GM21619 (cell line): ENCODE measurements around the gene ARHGEF12.
A peak's percentile ranks its signal among the peaks of the same experiment; 100 is the strongest.

Experiments used
- ATAC-seq: cut with Tn5 transposase; IDR thresholded peaks from one replicate; pipeline ENCODE4 v1.9.1; 2021; ENCODE audit not compliant: unreplicated experiment

Gene ARHGEF12

DNA sequence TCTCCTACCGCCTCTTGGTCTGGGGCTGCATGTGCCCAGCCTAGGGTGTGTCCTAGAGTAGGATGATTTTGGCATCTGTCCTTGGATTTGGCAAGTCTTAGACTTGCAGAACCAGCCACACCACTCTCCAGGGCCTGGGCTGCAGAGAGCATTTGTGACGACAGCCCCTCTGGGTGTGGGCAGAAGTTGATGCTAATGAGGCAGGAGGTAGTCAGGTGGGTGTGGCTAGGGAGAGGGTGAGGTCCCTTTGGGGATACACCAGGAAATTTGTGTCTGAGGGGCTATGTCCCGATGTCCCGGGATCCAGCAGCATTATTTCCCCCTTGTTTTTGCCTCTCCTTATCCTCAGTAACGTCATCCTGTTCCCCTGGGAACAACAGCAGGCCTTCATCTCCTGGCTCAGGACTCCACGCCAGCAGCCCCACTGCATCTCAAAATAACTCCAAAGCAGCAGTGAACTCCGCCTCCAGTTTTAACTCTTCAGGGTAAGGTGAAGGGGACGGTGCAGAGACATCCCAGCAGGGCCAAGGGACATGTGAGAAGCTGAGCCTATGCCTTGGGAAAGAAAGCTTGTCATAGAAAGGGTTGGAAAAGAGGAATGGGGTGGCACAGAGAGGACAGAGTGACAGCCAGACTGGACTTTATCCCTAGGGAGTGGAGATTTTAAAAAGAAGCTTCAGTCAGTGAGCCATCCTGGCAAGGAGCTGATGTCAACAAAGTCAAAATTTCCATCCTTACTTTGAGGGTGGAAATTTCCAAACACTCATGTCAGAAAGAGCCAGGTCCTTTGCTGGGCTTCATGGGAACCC lies 19.1 kb upstream of the ARHGEF12 start:
- no peak for ATAC-seq

DNA sequence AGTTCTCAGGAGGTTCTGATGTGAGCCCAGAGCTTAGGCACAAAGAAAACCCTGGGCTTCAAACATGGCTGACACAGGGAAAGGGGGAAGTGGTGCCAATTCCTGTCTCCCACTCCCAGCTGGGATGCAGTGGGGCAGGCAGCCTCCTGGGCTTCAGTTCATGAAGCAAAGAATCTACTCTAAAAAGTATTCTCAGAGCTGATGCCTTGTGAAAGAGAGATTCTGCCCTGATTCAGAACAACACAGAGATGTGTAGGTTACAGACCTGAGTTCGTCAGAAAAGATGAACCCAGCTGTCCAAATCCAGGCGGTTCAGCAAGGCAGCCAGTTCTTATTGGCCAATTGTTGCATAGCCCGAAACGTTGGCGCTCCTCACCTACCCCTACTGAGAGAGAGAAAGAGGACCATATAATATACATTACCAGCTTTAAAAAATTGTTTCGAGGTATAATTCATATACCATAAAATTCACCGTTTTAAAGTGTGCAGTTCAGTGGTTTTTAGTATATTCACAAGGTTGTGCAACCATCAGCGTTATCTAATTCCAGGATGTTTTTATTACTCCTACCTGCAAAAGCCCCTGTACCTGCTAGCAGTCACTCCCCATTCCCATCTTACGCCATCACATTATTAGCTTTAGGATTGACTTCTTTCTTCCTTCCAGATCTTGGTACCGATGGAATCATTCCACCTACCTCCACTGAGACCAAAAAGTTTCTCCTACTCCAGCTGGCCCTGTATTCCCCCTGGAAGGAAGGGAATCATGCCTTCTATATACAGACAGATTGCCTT lies 18.3 kb upstream of the ARHGEF12 start:
- ATAC-seq = no peak

DNA sequence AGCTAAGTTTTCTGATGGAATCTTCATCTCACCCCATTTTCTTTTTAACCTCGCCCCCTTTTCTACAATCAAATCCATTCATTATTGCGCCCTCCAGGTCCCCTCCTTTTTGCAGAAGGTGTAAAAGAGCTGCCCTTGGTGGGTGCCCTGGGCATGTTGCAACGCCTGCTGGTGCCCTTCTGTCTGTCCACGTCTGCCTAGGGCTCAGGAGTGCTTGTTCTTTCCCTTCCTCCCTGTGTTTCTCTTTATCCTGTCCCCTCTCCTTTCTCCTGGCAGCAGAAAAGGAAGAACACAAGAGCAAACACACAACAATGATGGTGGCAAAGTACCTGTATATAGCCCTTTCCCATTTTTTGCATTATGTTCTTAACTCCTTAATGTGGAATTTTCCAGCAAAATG lies 17.3 kb upstream of the ARHGEF12 start:
- no peak for ATAC-seq

DNA sequence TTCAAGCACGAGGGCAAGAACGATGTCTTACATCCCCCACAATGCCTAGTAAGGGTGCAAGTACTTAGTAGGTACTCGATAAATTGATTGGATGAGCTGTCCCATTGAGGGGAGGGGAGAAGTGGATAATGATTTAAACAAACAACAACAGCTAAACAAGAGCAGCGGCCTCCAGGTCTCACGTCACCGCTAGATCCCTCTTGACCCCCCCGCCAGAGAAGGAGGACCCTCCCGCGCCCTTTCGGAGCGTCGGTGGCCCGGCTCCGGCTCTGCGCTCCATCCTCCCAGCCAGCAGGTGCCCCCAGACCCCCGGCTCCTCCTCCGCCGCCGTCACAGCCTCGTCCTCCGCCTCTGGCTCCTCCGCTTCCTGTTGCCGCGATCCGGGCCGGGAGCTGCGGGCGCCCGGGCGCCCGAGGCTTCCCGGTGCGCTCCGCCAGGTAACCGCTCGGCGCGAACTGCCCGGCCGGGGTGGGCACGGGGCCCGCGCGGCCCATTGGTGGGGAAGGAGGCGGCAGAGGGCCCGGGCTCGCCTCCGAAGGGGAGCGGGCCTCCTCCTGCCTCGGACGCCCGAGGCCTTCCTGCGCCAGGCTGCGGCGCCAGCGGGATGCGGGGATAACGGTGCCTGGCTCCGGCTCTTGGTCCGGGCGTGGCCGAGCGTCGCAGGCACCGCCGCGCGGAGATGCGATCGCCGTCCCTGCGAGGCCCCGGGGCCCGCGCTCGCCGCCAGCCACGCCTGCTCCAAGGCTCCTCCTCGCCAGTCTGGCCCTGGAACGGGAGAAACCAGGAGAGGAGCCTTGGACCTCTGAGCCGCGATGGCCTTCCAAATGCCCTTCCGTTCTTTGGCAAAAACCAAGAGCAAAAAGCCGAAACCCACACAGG lies 11.0 kb upstream of the ARHGEF12 start, which contains the start of gene TLCD5:
TSS of gene TLCD5 (plus strand) at position 368 of the 879 bp plus-strand sequence. CDS start 2,143 bp downstream, outside the sequence.
- ATAC-seq = peak; percentile 73

DNA sequence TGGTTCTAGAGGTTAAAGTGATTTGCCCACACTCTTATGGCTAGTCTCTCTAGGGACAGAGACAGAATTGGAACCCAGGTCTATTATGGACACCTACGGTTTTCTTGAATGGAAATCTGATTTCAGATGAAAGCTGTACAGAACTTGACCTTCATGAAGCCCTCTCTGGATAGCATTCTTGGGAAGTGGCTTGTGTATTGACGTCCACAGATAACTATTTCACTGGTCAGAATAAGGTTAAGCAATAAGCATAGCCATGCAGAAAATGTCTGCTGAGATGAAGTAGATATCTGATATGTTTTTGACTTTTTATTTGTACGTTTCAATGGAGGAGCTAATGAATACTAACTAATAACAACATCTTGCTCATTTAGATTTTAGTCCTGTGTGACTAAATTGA lies 10.0 kb upstream of the ARHGEF12 start:
- no peak for ATAC-seq

DNA sequence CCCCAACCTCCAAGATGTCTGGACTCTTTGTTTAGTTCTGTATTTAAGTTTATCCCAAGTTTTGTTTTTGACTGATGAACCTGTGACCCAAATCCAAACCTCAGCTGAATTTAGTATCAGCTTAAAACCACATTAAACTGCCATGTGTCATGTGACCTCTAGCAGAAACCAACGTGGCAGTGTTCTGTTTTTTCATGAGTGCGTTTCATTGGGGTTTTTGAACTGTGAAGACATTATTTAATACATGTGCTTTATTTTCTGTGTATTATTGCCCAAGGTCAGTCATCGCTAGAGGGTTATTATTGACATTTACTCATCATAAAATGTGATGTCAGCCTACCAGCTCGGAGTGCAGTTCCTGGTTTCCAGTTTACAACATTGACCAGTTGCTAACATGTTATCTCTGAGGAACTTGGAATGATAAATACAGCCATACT lies 9.3 kb upstream of the ARHGEF12 start:
- no peak for ATAC-seq

DNA sequence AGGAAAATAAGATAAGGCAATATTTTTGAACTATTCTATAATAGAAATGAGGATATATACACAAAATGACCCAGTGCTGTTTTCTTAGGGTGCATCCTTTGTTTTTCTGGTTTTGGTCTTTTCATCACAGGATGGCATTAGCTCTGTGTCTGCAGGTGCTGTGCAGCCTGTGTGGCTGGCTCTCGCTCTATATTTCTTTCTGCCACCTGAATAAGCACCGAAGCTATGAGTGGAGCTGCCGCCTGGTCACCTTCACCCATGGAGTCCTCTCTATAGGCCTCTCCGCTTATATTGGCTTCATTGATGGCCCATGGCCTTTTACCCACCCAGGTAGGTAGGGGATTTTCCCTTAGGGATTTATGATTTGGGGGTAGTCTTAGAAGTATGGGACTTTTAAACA lies 8.9 kb upstream of the ARHGEF12 start:
- ATAC-seq = no peak

DNA sequence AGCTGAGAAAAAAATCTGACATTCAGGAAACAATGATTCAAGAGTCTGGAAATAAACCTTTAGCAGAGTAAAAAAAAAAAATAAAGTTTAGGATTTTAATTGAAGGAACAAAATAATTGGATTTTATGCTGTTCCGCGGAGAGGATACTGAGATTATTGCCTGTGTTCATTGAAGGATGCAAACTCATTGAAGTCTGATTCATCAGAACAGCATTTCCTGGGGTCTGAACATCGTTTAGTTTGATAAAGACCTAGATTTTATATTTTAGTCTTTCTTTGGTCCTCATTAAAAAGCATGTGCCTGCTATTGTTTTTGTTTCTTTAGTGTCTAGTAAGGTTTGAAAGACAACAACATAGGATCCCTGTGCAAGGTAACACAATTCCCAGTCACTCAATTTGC lies 6.7 kb upstream of the ARHGEF12 start:
- no peak for ATAC-seq

DNA sequence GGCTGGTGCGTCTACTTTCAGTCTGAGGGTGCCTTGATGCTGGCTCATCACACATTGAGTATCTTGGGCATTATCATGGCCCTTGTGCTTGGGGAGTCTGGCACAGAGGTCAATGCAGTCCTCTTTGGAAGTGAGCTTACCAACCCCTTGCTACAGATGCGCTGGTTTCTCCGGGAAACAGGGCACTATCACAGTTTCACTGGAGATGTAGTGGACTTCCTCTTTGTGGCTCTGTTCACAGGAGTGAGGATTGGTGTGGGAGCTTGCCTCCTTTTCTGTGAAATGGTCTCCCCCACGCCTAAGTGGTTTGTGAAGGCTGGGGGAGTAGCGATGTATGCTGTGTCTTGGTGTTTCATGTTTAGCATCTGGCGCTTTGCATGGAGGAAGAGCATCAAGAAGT lies 6.2 kb upstream of the ARHGEF12 start:
- ATAC-seq = no peak

DNA sequence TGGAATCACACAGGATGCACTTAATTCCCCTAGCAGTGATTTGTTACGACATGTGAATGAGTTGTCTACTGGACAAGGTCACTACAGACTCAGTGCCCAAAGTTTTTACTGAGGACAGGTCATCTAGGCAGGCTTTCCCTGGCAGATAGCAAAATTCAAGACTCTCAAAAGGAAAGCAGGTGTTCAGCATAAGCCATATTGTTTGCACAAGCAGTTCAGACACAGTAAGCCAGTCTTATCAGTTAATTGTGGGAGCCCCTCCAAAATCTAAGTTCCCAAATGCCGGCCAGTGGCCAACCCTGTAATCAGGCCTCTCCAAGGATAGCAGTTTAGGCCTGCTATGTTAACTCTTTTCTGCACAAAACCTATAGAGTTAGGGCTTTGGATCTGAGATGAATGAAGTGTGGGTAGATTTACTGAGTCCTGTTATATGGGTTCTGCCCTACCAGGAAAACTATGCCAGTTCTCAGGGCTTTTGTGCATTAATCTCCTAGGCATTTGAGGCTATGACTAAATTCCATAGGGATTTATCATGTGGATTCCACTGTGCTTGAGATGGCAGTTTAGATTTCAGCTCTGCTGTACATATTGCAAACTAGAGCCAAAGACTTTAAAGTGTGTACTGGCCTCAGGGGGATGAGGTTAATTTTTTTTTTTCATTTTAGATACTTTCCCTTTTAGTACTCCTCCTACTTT lies 4.8 kb upstream of the ARHGEF12 start:
- ATAC-seq = no peak

DNA sequence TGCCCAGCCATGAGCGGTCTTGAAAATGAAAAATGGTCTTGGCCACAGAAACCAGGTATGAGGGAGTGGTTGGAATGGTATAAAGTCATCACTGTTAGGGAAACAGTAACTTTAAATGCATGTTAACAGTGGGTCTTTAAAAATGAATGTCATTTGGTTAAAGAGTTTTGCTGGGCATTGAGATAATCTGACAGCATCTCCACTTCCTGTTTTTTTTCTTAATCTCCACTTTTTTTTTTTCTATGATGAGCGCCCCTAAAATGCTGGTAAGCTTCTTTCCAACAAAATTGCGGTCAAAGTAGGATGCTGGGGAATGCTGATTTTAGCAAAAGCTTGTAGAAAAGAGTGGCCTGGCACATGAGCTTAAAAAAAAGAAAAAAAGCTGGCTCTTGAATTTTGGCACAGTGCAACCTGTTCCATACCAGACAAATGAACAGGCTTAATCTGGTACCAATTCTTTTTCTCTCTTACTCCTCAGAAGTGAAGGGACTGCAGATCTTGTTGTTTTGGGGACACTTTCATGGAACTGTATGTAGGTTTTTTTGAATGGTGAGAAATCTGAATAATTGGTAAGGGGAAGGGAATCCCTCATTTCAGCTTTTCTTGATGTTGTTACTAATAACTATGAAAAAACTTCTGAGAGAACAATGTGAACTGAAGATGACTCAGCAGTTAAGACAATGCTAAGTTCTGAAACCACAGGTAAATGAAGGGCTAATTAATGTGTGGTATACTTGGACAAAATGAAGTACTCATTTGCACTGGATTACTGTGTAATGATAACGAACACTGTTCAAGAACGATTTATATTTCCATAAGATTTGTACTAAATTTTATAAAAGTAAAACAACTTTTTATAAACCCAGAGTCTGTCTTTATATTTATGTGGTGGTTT lies 3.1 kb upstream of the ARHGEF12 start:
- no peak for ATAC-seq

DNA sequence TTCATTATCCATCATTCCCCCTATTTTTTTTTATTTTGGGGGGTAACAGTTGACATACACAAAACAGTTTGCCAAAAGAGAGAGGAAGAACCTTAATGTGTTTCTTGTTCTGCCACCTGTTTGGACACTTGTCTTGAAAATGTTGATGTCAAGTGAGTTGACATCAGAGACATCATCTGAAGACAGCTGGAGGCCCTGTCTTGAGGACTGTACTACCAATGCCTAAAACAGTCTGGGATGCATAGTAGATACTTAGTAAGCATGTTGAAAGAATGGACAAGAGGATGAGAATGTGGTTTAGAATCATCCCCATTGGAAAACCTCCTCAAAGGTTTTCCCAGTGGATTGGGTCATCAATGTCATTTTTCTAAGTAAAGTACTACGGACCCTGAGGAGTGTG lies 2.4 kb upstream of the ARHGEF12 start:
- no peak for ATAC-seq

DNA sequence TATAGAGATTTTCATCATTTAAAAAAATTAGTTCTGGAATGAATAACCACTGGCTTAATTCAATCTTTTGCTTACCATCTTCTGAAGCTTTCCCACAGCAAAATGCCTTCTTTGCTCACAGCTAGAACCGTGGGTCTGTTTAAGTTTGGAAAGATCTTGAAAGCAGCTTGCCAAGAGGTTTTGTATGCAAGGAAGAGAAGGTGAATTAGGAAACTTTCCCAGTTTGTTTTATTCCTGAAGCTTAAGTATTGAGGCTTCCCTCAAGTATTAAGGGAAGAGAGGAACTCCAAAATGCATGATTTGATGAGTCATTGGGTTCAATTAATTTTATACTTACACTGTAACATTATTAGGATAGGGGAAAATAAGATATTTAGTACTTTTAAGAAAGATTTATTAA lies 1.9 kb upstream of the ARHGEF12 start:
- ATAC-seq = no peak

DNA sequence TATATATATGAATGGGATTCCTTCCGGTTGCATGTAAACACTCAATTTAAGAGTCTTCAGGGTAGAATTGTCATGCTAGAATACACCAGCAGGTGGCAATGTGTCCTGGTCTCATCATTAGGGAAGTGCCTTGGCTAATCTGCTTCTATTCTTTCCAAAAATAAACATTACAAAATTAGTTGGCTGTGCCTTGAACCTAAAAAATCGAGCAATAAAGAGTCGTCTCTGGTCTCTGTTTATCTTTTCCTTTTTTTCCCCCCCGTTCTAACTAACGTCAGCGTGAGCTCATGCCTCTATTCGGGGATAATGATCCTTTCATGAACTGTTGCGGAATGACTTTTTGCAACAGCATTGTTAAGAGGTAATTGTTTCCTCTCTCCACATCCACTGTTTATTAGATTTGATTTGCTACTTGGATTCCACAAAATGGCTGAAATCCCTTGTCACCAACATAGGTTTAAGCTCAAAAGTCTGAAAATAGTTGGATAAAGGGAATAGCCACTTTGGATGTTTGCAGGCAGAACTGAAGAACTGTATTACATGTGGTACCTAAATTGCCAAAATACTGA lies 1.2 kb upstream of the ARHGEF12 start:
- no peak for ATAC-seq

DNA sequence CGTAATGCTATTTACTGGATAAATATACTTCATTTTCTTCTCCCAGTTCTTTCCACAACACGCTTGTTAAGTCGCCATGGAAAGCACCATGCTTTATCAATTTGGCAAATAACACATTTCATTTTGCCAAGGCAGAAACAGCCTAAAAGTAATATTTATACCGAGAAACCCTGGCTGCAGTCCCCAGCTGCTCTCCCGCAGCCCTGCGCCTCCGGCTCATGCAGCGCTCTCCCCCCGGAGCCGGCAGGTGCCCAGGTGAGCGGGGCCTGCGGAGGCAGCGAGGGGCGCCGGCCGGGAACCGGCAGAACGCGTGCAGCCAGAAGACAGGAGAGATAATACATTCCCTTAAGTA lies 681 bp upstream of the ARHGEF12 start:
- ATAC-seq = peak; percentile 22

DNA sequence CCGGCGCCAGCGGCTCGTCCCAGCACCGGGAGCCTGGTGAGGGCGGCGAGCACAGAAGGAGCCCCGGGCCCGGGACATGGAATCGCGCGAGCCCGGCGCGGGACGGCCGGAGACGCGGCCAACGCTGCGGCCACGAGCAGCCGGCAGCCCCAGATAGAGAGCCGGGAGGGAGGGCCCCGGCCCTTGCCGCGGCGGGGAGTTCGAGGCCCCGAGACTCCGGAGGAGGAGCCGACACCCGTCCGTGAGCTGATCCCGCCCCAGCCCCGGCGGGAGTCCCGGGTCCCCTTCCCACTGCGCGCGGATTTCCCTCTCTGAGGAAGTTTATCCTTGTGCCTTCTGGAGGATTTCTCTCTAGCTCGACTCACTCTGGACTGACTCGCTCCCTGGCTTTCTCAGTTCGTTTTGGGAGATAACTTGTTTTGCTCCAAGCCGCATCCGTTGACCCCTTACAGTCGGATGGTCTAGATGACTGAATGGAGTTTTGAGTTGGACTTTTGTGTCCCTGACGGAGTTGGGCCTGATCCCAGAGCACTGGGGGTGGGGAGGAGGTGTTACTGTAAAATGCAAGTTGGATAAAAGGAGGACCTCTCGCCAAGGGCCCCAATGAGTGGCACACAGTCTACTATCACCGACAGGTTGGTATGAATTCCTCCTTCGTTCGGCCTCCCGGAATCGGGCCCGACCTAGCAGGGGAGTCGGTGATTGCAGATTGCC lies 585 bp downstream of the ARHGEF12 start:
- ATAC-seq = peak; percentile 28

DNA sequence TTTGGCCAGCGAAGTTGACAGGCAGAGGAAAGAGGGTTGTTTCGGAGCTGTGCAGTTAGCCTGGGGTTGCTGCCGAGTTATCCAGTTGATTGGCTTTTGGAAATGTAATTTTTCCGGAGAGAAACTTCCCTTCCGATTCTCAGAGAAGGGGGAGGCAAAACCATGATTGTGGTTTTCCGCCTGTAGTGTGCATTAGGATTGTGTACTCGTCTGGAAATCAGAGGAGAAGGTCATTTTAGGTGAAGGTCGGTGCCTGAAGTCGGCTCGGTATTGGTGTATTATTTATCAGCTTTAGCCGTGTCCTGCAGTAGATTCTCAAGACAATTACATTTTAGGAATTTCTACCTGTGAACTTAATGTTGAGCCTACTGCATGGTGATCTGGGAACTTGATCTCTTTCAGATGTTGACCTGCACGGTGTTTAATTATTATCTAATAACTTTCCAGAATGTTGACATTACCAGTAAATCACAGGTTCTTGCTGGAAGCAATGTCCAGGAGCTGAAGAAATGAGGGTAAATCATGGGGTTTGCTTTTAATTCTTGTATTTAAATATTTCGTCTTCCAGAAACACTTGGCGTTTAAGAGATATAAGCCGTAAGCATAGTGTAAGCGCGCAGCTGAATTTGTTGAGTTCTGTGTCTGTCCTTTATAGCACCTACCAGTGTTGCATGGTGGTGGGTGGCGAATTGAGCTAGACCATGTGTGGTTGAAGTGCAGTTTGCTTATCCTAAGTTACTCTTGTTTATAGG lies 1.3 kb downstream of the ARHGEF12 start:
- no peak for ATAC-seq
